Activated CD4-positive, CD25-positive, alpha-beta regulatory T cell (primary cell): ENCODE results near the gene ARHGEF28.

Source experiments
- DNase-seq, 4 experiments: peaks; one replicate each; lab custom pipeline; 2025; lab: John Stamatoyannopoulos, UW

The ARHGEF28 gene

GRCh38 chr5:73900566-73900965 lies 274.6 kb downstream of the ARHGEF28 start:
- DNase-seq: no peak

DNA sequence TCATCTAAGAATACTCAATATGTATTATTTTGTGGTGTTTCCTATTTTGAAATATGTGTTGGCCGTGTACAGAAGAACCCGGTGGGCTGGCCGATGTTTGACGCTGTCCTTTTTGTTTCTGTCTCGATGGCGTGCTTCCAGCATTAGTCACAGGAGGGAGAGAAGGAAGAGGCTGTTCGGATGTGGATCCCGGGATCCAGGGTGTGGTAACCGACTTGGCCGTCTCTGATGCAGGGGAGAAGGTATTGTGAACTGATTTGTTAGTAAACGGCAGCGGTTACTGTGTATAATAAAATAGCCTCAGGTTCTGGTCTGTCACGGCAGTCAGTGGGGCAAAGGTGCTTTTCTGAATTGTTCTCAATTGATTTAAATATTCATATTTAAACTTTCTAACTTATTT lies 275.0 kb downstream of the ARHGEF28 start:
- DNase-seq: no peak

DNA sequence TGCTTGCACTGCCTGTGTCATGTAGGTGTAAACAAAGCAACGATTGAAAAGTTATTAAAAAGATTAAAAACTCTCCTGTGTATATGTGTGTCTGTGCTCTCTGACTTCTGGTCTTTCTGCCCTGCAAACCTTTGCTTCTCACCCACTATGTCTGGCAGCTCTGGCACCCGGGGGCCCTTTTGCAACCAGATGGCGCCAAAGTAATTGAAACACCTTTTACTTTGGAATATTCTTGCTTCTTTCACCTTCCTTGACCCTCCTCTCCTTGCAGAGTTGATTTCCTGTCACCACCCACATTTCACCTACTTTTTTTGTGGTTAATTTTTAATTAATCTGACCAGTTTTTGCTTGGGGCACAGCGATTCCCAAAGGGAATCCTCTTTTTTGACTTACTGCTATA lies 275.5 kb downstream of the ARHGEF28 start:
- no peak for DNase-seq

DNA sequence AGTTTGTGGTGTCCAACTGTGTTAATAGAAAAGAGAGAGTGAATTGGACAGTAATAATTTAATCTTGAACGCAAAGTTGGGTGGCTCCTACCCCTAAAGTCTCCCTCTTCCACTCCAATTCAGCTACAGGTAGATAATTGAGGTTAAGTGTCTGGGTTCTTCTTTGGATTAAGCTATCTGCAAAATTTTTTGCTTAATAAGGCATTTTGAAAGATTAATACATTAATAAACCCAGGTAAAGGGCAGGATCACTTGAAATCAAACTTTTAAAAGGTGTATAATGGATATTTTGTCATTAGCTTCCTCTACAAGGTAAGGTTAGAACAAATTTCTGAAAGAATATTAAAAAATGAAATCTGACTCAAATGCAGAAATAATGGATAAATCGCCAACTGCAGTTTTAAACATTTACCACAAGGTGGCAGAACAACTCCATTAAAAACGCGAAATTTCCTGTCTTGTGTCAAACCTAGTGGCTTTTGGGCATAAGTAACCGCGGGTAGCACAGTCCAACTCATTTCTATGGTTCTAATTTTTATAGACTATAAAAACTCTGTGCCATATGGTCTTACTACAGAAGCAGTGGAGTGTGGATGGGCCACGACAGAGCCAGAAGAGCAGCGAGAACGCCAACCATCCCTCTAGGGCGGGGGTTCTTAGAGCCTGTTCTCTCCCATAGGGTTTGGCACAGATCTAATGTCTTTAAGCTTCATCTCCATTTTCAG lies 276.5 kb downstream of the ARHGEF28 start:
- DNase-seq: no peak

DNA sequence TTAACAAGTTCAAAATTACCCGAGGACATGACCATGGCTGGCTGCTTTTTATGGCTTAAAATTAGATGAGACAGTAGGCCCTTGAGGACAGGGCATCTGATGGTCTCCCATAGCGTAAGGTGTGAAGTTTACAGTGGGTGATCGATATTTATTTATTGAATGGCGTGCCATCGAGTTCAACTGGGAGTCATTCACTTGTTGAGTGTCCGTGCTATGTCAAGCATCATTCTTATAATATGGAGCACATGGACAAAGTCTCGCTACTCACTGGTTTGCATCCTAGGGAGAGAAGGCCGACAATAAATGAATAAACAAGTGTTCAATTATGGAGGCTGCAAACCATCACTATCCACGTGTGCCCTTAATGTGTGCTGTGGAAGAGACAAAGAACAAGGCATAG lies 277.2 kb downstream of the ARHGEF28 start:
- DNase-seq: no peak

DNA sequence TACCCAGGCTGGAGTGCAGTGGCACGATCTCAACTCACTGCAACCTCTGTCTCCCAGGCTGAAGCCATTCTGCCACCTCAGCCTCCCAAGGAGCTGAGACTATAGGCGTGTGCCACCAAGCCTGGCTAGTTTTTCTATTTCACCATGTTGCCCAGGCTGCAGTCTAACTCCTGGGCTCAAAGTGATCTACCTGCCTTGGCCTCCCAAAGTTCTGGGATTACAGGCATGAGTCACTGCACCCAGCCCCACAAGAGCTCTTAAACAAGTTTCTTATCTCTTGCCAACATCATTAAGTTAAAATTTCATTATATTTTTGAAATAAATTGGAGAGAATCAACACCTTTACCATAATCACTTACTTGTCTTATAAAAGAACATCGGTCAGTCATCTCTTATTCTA lies 280.3 kb downstream of the ARHGEF28 start:
- no peak for DNase-seq

GRCh38 chr5:73907164-73907563 lies 281.2 kb downstream of the ARHGEF28 start:
- DNase-seq: no peak

GRCh38 chr5:73908395-73908794 lies 282.4 kb downstream of the ARHGEF28 start:
- DNase-seq: no peak

DNA sequence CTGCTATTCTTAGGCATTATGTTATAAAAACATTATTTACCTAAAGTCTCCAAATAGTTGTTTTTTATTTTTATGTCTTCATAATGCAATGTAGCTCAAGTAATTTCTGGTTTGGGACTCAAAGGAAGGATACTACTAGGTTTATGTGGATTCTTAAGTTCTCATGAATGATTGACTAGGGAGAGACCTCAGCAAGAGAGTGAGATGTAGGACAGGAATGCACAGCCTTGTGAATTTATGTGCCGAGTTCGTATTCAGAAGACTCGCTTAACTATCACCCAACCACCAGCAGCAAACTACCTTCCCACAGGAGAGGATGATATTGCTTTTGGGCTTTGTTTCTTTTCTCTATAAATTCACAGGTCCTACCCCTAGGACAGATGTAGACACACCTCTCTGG lies 282.9 kb downstream of the ARHGEF28 start:
- DNase-seq: no peak

- DNase-seq: no peak
Observed at GRCh38 chr5:73909474-73909873, 283.5 kb downstream of the ARHGEF28 start.

DNA sequence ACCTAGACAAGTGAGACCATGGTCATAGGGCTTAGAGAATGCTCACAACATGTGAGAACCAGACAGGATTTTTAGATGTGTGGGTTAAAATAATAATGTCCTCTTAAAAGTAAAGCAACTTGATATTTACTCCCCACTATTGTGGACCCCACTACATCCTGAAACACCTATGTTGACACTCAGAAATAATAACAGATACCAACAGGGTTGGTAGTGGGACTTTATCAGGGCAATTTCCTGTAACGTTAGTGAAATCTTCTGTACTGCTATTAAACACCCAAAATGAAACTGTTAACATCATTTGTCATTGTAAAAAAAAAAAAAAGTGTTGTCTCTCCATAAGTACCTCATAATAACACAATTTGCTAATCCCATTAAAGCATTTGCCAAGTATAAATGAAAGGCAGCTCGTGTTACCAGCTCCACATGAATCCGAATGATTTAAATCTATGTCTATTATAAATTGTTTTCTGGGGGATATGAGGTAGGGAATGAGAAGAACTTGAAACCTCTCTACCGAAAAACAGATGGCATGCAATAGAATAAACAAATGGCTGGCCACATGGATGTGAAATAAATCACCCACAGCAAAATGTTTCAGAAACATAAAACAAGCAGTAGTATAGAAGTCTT lies 285.9 kb downstream of the ARHGEF28 start:
- DNase-seq: no peak

- DNase-seq: no peak
Observed at GRCh38 chr5:73912821-73913271, 286.9 kb downstream of the ARHGEF28 start.

- DNase-seq: no peak
Observed at GRCh38 chr5:73913971-73914370, 288.0 kb downstream of the ARHGEF28 start.

DNA sequence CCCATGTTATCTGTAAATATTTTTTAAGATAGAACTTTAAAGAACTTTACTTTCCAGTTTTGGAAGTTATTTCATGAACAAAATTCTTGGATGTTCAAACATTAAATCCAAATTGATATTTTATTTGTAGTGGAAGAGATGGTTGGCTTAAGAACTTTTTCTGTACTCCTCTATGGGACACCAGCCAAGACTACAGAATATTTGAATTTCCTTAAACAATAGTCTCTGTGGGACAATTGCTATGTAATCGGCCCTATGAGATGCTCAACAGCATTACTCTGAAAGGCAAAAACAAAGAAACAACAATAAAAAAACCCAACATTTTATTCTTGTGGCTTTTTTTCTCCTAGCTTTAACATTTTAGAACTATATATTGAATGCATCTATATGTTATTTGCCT lies 289.3 kb downstream of the ARHGEF28 start:
- DNase-seq: no peak

- no peak for DNase-seq
Observed at GRCh38 chr5:73917433-73917832, 291.4 kb downstream of the ARHGEF28 start.

DNA sequence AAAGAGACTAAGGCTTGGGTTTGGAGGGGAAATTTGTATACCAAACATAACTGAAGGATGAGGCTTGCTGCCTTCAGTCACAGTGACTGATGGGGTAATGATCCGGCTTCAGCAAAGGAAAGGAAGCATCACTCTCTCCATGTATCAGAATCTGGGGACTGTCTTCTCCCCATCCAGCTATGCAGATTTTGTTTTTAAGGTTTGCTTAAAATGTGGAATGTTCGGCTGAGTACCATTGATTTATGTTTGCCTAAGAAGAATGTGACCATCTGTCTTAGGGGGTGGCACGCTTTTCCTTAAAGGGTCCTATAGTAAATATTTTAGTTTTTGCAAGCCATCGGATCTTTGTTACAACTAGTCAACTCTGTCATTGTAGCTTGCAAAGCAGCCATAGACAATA lies 291.9 kb downstream of the ARHGEF28 start:
- DNase-seq: no peak

GRCh38 chr5:73918791-73919221 lies 292.8 kb downstream of the ARHGEF28 start:
- DNase-seq: no peak

DNA sequence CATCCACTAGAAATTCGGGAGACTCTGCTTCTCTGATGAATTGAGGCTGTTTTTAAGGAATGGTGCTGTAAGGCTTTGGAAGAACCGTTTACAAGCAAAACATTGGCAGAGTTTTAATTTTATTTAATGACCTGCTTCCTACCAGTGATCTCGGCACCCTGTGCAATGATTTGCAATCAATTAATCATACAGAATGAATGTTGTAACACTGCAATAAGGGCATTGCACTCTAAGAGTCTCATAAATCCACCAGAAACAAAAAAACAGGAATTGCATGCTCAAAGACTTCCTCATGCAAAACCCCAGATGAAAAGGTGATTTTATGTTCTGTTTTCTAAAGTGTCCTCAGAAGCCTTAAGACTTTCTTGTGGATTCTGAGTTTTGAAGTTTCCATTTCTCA lies 295.7 kb downstream of the ARHGEF28 start:
- DNase-seq: no peak

GRCh38 chr5:73922224-73922623 lies 296.2 kb downstream of the ARHGEF28 start:
- no peak for DNase-seq

GRCh38 chr5:73922875-73923557 lies 297.0 kb downstream of the ARHGEF28 start:
- no peak for DNase-seq

GRCh38 chr5:73928476-73929070 lies 302.6 kb downstream of the ARHGEF28 start:
- DNase-seq: no peak

DNA sequence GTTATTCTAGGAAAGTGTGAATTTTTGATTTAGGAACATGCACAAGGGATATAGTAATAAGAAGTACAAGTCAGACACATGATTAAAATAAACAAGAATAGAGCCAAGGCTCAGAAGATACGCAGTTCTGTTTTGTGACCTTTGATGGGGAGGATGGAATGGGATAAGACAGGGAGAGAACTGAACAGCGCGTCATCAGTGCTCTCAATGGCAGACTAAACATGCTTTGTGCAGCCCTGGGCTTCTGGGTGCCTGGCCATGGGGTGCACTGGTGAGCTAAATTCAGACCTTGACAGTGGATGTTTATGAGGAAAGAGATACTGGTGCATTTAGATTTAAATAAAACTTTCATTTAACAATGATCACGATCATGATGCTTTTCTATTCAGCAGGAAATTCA lies 309.7 kb downstream of the ARHGEF28 start:
- no peak for DNase-seq
